ENCODE measurements around the gene STK4. TPM values are rescaled to one million over a fixed set of nuclear protein-coding genes. Genes with fewer than 3 reads are reported as not detected.

The STK4 gene
- total and polyA plus RNA-seq, 2 of the 8 experiments (the other 6 are each of a cell fraction or from before 2014, with no cell fraction given): 12.0 to 34.3 TPM

GRCh38 chr20:45058168-45058850 lies 92.0 kb downstream of the STK4 start:
- WGBS, 2 experiments (ENCODE audit: extremely low coverage in 1 of 2, insufficient coverage in 1 of 2, insufficient read length in 1 of 2, insufficient replicate concordance in 2 of 2, low coverage in 1 of 2, low lambda C conversion rate in 2 of 2, missing lambda C conversion rate in 1 of 2): 84% methylated on average over 4 of the region's 4 CpGs; no CpG with 5 or more reads in 1 of the 2 experiments
- H3K56ac ChIP-seq (replicated peaks; ENCODE audit: insufficient read length, low read depth, low read length): no peak overlapping the region
- H2BK5ac ChIP-seq (ENCODE audit: low read depth, low read length): no peak overlapping the region
- no peaks in the 10 kb centered on the region; a peak in 1 of 4 replicates for H3K9me3 ChIP-seq (ENCODE audit: insufficient read depth in 2 of 2, low read depth in 1 of 2, low read length in 1 of 2)
- H3K27ac ChIP-seq (ENCODE audit: low read depth, low read length): no peak overlapping the region
- H3K23ac ChIP-seq (ENCODE audit: insufficient read length): no peak overlapping the region
- H4K20me1 ChIP-seq (replicated peaks in 1 of 2; ENCODE audit: control insufficient read depth in 1 of 2, insufficient read depth in 2 of 2, low read length in 2 of 2): no peaks in the 10 kb centered on the region
- no peak overlapping the region for H3K4me3 ChIP-seq (ENCODE audit: extremely low read depth in 1 of 4, insufficient read depth in 2 of 4, low read depth in 3 of 4, low read length in 4 of 4)
- H3K14ac ChIP-seq (ENCODE audit: insufficient read length): no peak overlapping the region
- no peak overlapping the region for H2BK15ac ChIP-seq (ENCODE audit: low read length)
- H3K4me1 ChIP-seq (replicated peaks in 1 of 4; ENCODE audit: control insufficient read depth in 3 of 4, insufficient read depth in 4 of 4, low read length in 3 of 4): peaks cover 0 to 2% (median 0%) of the 10 kb centered on the region in 4 experiments; a peak in 1 of 7 replicates
- DNase-seq (ENCODE audit: low read depth in 1 of 2, low spot score in 2 of 2) (no peak), FAIRE-seq (no peak)
- CTCF ChIA-PET (ENCODE audit: partially characterized antibody): interaction anchor here (1.4 to 1.8 kb wide), 2 partner anchors 47 to 53 kb away, joined by 5 read pairs; no protein-coding TSS in a partner anchor
- H3K36me3 ChIP-seq (ENCODE audit: control insufficient read depth in 2 of 4, insufficient read depth in 4 of 4, low read length in 3 of 4): no peaks in the 10 kb centered on the region
- no peaks in the 10 kb centered on the region for H3K23me2 ChIP-seq (ENCODE audit: low read depth, low read length)
- H2BK20ac ChIP-seq (ENCODE audit: low read length): no peak overlapping the region
- no peak overlapping the region for H4K5ac ChIP-seq (ENCODE audit: insufficient read length, low read depth, low read length)
- H2AK5ac ChIP-seq (ENCODE audit: low read depth, low read length): no peak overlapping the region
- no peaks in the 10 kb centered on the region for H3K79me1 ChIP-seq (ENCODE audit: low read depth, low read length)
- no peak overlapping the region for H2BK12ac ChIP-seq (ENCODE audit: low read depth, low read length)
- H4K91ac ChIP-seq (replicated peaks; ENCODE audit: insufficient read length, low read length): no peak overlapping the region
- no peak overlapping the region for H3K4me2 ChIP-seq (ENCODE audit: insufficient read depth in 1 of 2, low read depth in 2 of 2, low read length in 2 of 2)
- H2BK120ac ChIP-seq (replicated peaks; ENCODE audit: low read depth, low read length): no peak overlapping the region
- no peaks in the 10 kb centered on the region for H3K27me3 ChIP-seq (replicated peaks in 1 of 4; ENCODE audit: control insufficient read depth in 3 of 4, extremely low read depth in 1 of 4, insufficient read depth in 3 of 4, low read length in 3 of 4)
- no peak overlapping the region for H2AFZ ChIP-seq (ENCODE audit: low read length)
- no peak overlapping the region for H3K18ac ChIP-seq (ENCODE audit: extremely low read depth, low read length)
- no peak overlapping the region for H3K4ac ChIP-seq (replicated peaks; ENCODE audit: insufficient read length, low read depth, low read length)
- H3K79me2 ChIP-seq (ENCODE audit: control insufficient read depth in 1 of 2, insufficient read depth in 2 of 2, low read length in 2 of 2): no peaks in the 10 kb centered on the region
- POLR2A ChIA-PET (ENCODE audit: partially characterized antibody): interaction anchor here (0.8 kb wide), 1 partner anchor 42 kb away, joined by 3 read pairs; no protein-coding TSS in a partner anchor
- no peak overlapping the region for H4K8ac ChIP-seq (ENCODE audit: extremely low read depth, insufficient read depth, low read length)
- H3K9ac ChIP-seq (replicated peaks in 1 of 4; ENCODE audit: extremely low read depth in 1 of 4, low read depth in 3 of 4, low read length in 3 of 4): no peak overlapping the region
- no peak for TF ChIP-seq SIN3A (conservative IDR thresholded peaks at IDR 0.05 in 1 of 2, IDR thresholded peaks at IDR 0.05 in 1 of 2; ENCODE audit: low read depth in 1 of 2, low read length in 2 of 2)
- TF ChIP-seq FOSL1 (IDR thresholded peaks at IDR 0.05; ENCODE audit: insufficient read depth, low read depth, low read length): no peak
- no peak for TF ChIP-seq ATF3 (IDR thresholded peaks at IDR 0.05; ENCODE audit: insufficient read depth, low read depth, low read length)
- TF ChIP-seq MAFK (IDR thresholded peaks at IDR 0.05; ENCODE audit: low read depth, low read length): no peak
- no peak for TF ChIP-seq HDAC2 (IDR thresholded peaks at IDR 0.05; ENCODE audit: borderline replicate concordance in 1 of 2, low read depth in 2 of 2, low read length in 2 of 2)
- TF ChIP-seq TCF12 (IDR thresholded peaks at IDR 0.05; ENCODE audit: low read depth, low read length): no peak
- no peak for TF ChIP-seq RFX5 (IDR thresholded peaks at IDR 0.05; ENCODE audit: borderline replicate concordance, low read depth, low read length)
- TF ChIP-seq EGR1 (IDR thresholded peaks at IDR 0.05; ENCODE audit: borderline replicate concordance, low read depth, low read length): no peak
- no peak for TF ChIP-seq SP2 (IDR thresholded peaks at IDR 0.05; ENCODE audit: low read length)
- no peak for TF ChIP-seq SRF (IDR thresholded peaks at IDR 0.05; ENCODE audit: low read depth, low read length)
- no peak for TF ChIP-seq PHF8 (conservative IDR thresholded peaks at IDR 0.05; ENCODE audit: low read depth, low read length)
- TF ChIP-seq BACH1 (IDR thresholded peaks at IDR 0.05; ENCODE audit: low read length): no peak

Data from H1 (cell line).